GM12873 (cell line): ENCODE measurements around the gene VTI1B.

Experiments used
- TF ChIP-seq, protein P1 (sequence below): IDR thresholded peaks from 2 replicates; pipeline ENCODE4 v1.5.1; 2012; ENCODE audit warnings: low read depth, mild to moderate bottlenecking, moderate library complexity, low read length, control low read depth; ENCODE audit not compliant: insufficient read depth; ENCODE audit errors: missing control alignments

The VTI1B gene

DNA sequence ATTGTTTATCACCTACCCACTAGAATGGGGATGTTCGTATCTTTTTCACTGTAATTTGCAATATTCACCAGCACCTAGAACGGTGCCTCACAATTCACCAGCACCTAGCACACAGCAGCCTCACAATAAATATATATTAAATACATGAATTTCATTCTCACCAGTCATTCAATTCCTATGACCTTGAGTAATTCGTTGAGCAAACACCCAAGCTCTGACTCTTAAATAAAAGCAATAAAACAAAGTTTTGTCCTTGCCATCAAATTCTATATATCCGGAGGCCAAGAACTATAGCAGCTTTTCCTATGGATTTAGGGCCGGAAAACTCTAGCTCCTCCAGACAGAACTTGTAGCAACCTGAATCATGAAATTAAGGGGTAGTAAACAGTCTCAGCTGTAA lies 981 bp downstream of the VTI1B start:
- TF ChIP-seq, protein P1, sequence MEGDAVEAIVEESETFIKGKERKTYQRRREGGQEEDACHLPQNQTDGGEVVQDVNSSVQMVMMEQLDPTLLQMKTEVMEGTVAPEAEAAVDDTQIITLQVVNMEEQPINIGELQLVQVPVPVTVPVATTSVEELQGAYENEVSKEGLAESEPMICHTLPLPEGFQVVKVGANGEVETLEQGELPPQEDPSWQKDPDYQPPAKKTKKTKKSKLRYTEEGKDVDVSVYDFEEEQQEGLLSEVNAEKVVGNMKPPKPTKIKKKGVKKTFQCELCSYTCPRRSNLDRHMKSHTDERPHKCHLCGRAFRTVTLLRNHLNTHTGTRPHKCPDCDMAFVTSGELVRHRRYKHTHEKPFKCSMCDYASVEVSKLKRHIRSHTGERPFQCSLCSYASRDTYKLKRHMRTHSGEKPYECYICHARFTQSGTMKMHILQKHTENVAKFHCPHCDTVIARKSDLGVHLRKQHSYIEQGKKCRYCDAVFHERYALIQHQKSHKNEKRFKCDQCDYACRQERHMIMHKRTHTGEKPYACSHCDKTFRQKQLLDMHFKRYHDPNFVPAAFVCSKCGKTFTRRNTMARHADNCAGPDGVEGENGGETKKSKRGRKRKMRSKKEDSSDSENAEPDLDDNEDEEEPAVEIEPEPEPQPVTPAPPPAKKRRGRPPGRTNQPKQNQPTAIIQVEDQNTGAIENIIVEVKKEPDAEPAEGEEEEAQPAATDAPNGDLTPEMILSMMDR = no peak

DNA sequence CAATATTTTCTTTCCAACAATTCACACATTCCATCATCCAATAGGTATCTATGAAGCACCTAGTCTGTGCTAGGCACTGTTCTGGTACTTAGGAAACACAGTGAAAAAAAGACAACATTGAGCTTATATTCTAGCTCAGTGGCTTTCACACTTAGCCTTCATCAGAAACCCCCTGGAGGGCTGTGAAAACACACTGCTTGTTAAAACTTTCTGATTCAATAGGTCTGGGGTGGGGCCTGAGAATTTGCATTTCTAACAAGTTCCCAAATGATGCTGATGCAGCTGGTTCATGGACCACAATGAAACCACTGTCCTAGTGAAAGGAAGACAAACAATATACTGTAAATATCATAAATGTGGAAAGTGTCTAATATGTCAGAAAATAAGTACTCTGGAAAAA lies 5.9 kb downstream of the VTI1B start:
- TF ChIP-seq, protein P1 = no peak

DNA sequence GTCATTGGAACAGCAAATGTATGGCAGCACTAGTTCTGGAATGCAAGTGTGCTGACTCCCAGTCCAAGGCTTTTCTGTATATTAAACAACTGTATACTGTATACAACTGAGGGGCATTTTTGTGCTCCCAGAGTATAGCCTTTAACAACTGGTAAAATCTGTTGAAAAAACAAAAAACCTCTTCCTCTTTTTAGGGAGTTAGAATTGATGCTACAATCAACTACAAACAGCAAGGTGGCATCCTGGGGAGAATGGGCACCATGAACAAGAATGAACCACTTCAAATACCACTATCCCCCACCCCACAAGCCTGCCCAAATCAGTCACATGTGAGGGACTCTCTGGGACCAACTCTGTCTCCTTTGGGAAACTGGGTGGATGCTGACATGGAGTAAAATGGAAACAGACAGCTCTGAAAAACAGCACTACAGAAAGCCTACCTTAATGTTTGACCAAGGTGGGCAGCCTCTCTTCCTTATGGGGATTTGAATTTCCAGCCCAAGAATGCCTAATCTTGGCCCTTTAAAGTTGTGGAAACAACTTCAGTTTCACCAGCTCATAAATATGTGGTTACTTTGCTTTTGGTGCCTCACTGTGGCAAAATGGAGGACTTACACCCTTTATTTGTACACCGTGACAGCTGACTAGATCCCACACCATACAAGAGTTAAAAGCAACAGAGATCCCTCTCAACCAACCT lies 7.5 kb downstream of the VTI1B start:
- TF ChIP-seq, protein P1 = peak; percentile 63

DNA sequence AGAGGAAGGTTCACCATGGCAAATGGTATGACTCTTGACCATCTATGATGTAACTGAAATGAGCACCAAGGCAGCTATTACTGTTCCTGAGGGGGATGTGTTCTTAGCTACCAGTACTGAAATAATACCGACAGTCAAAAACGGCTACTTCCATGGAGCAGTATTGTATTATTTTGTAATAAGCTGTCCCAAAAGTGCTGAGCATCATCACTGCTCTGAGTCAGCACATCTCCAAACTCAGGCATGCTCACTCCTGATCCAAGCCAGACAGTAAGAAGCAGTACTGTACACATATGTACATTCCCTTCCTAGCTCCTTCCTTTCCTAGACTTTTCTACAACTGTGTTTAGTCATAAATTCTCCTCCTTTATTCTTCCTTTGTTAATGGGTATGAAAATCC lies 8.6 kb downstream of the VTI1B start:
- TF ChIP-seq, protein P1 = no peak

DNA sequence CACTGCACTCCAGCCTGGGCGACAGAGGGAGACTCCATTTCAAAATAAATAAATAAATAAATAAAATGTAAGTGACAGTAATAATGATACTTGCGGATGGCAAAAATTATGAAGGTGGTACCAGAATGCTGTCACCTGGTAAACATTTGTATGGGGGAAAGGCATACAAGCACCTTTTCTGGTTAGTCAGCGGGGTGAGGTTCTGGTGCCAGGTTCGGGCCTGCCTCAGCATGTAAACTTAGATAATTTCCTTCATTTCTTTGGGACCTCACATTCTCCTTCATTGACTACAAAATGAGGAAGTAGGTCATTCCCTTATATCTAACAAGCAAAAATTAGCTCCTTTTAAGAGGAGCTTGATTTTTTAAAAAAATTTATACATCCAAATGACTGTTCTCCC lies 10.8 kb downstream of the VTI1B start:
- TF ChIP-seq, protein P1 = no peak

DNA sequence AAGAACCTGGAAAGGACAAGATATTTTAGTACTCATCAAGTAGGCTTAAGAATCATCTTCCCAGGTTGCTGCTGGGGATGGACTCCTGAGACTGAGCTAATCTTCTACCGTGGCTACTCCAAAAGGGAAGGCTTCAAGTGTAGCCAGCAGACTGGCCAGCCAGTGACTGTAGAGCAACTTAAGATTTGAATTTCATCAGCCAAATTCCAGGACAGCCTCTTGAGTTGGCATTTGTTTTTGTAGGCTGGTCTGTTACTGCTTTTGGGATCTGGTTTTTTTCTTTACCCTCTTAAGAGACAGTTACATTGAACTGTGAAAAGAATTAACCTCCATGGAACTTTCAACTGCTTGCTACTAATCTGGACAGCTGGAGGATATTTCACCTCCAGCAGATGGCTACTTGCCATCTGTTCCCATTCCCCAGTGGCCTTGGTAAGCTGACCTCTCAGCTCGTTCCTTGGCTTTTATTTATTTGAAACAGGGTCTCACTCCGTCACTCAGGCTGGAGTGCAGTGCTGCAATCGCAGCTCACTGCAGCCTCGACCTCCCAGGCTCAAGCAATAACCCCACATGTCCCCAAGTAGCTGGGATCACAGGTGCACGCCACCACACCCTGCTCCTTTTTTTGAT lies 20.7 kb downstream of the VTI1B start:
- TF ChIP-seq, protein P1 = no peak

DNA sequence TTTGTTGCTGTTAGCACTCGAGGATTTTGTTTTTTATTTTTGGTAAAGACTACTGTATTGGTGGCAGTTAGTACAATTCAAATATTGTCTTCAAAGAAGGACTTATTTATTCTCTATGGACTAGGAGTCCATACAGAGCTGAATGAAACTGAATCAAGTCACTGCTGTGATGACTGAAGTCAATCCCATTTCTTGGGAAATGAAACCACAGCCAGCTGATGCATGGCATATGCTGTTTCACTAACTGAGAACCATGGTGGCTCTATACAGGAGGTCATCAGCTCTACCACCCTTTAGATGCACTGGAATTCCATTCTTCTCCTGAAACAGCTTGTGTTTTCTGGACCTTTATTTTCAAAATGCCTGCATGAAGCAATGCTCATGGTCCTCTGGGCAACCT lies 22.2 kb downstream of the VTI1B start:
- TF ChIP-seq, protein P1 = no peak
